Kidney capillary endothelial cell (primary cell): Measurements from ENCODE around the gene EXT2.

Experiments
- DNase-seq: peaks from one replicate; pipeline ENCODE4 v3.0.0-alpha.2; 2018; ENCODE audit warnings: low spot score

Gene EXT2

DNA sequence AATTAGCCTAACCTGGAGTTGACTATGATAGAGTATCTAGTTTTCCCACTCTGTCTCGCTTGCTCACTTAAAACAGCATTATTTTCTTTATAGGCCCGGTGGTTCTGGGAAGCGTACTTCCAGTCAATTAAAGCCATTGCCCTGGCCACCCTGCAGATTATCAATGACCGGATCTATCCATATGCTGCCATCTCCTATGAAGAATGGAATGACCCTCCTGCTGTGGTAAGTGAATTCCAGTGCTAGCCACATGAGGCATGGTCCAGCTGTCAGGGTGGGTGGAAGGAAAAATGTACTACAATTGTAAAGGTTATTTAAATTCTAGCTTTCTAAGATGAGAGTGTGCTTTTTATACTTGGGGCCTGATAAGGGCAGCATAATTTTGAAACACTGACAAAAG lies 76.0 kb downstream of the EXT2 start:
- DNase-seq = no peak

DNA sequence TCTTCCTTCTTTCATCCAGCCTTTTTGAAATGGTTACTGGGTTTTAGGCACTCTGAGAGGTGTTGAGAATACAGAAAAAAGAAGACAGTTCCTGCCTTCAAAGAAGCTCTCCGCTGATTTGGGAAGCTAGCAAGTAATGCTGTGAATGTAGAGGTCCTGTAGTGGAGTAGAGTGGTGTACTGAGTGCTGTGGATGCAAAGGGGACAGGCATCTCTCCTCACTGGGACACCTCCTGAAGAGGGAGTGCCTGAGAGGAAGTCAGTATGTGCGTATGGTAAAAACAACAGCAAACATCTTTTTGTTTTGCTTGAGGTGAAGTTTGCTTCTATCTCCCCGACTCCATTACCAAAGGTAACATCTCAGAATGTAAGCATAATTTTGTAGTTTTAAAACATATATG lies 77.5 kb downstream of the EXT2 start:
- no peak for DNase-seq

DNA sequence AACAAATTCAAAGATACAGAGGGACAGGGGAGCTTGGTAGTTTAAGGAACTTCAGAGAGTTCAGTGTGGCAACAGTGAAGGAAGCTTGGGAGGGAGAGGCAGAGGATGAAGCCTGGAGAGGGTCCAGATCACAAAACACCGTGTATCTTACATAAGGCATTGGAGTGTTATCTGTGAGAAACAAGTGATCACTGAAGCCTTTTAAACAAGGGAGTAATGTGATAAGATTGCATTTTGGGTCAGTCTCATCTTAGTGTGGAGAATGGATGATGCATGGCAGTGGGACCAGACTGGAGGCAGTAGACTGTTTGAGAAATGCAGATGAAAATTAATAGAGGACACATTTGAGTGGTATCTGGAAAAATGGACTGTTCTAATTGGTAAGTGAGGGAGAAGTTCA lies 79.4 kb downstream of the EXT2 start:
- no peak for DNase-seq

DNA sequence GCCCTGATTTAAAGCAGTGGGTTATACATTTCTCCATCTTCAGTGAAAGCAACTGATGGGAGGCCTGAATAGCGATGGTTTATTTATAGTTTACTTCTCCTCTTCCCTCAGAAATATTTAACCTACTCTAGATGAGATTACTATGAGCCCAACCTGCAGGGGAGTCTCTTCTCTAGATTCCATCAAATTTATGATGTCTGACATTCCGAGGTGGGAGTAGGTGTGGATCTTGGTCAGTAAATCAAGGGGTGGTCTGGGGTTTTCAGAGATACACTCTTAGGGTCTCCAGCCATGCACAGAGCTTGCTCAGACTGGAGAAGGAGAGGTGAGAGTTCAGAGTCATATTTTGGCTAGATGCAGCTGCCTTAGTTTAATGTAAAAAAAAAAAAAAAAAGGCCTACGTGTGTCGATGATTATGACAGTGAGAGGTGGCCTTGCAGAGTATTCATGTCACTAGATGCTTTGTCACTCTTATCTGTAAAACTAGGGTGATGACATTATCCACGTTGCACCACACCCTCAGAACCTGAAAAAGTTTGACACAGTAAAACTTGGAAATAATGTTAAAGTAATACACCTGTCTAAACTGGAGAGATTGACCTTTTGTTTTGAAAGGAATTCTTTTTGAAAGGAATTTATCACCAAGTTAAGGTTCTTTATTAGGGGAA lies 81.2 kb downstream of the EXT2 start:
- no peak for DNase-seq

DNA sequence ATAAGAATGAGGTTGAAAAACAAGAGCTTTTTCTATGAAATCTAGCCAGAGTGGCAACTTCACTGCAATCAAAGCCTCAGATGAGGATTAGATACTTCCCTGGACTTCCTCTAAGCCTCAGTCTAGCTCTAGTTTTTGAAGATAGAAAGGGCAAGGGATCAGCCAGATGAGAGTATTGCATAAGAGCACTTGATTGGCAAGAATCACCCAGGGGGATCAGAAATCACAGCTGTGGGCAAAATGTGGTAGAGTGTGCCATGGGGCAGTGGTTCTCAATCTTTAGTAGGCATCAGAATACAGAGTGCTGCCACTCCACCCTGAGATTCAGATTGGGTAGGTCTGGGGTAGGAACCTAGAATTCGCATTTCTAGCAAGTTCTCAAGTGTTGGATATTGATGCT lies 82.4 kb downstream of the EXT2 start:
- no peak for DNase-seq

DNA sequence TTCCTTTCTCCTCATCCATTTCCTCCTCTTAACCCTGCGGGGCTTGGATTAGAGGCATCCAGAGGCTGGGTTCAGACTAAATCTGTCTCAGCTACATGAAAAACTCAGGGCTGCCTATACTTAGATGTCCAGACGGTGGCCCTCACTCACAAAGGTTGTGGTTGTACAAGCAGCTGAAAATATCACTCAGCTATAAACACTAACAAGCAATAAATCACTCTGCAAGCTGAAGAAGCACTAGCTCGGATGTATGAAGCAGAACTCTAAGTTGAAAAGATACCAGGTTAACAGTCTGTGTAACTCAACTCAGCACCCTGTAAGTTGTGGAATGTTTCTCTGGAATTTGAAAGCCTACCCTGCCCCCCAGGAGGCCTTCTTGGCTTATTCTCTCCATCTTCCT lies 82.9 kb downstream of the EXT2 start:
- DNase-seq = no peak

DNA sequence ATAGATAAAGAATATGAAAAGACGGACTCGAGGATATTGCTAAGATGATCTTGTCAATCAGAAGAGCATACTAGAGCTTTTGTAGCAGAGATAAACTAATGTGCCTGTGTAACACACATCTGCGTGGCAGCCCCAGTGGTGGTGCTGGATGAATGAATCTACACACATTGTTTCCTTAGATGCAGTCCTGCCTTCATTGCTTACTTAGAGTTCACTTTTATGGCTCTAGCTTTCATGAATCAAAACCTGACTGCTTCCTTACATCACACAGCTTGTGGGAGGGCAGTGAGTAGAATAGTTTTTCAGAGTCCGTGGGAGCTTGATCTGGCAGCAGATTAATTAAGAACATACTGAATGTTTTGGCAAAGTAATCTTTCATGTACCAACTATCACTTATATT lies 83.7 kb downstream of the EXT2 start:
- DNase-seq = no peak

DNA sequence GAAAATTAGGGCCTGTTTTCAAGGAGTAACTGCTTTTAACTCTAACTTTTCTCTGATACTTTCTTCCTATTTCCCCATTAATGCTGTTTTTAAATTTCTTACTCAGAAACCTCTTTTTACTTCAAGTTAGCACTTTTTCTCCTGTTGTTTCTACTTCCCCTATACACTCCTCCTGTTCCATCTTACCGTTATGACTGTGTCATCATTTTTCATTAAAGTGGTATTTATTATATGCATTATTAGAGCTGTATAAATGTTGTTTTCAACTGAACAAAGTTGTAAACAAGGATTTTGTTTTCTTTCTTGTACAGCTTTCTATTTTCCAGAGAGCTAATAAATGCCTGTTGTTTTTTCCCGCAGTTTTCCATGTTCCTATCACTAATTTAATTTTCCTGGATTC lies 84.6 kb downstream of the EXT2 start:
- no peak for DNase-seq

DNA sequence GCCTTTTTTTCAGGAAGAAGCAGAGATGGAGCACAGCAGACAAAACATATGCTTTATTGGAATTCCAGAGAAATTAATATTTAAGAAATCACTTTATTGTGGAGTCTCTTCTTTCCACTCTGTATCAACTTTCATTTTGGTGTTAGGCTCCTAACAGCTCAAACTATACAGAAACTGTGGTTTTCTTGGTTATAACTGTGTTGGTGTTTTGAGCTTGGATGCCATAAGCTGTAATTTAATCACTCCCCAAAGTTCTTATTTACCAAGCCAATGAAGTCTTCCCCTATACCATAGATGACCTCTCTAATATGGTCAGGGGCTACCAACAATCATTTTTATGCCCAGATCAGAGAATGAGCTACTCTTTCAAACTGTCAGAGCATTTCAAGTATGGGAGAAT lies 90.0 kb downstream of the EXT2 start:
- no peak for DNase-seq

DNA sequence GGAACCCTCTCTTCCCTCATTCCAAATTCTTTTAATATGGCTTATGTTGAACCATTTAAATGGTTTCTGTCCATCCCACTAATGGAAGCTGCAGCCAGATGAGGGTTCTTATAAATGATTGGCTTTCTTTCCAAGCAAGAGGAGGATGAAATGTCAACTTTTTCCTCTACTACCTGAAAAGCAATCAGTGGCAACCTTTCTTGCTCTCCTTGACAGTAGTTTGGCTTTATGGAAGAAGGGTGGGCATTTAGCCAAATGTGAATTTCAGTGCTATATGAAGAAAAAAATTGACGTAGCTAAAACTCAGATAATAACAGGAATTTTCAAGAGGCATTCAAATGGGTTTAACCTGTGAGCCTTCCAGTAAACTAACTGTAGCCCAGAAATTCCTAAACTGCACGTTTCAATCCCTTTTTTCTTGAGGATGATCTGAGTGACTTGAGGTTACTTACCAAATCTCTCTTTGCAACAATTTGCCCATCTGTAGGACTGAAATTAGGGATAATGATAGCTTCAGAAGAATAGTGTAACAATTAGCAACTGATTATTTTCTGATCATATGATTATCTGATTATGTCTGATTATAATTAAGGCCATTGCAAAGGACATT lies 90.9 kb downstream of the EXT2 start:
- DNase-seq = no peak

DNA sequence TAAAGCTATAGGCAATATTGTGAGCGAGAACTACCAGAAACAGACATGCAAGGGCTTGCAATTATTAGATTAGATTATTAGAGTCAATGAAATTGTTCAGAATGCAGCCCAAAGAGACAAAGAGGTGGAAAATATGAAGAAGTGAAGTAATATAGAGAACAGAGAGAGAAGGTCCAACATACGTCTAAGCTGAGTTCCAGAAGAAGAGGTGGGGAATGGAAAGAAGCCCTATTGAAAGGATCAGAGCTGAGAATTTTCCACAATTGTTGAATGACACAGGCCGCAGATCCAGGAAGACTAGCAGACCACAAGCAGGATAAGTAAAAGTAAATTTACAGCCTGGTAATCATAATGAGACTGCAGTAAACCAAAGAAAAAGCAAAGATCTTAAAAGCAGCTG lies 93.2 kb downstream of the EXT2 start:
- no peak for DNase-seq

DNA sequence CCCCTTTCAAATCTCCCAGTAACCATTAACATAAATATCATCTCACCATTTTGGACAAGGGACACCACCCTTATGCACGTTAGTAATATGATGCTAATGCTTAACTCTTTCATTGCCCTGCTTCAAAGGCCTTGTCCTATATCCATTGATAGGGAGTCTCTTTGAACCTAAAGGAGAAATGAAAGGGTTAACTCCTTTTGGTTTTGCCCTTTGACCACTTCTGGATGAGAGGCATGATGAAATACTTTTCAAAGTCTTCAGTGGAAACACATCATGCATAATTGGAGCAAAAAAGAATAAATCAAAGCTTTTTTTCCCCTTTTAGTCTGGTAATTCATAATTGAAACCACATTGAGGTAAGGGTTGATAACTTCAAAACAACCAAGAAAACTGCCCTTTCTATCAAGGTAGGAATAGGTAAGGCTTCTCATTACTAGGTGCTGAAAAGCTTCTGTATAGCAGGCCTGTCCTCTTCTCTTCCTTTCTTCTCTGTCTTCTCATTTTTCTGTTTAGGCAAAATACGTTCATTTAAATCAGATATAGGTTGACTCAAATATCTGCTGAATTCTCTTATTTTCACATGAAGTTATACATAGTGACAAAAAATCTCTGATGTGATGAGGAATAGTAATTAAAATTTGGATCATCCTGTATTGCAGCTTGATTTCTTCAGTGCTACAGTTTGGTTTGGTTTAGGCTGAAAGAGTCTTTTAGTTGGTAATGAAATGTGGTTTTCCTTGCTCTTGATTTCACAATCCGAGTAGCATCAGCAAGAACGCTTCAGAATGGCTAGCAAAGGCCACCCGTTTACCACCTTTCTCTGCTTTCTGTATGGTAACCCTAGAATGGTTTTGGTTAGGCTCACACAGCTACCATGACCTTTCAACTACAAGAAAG lies 94.8 kb downstream of the EXT2 start:
- no peak for DNase-seq

DNA sequence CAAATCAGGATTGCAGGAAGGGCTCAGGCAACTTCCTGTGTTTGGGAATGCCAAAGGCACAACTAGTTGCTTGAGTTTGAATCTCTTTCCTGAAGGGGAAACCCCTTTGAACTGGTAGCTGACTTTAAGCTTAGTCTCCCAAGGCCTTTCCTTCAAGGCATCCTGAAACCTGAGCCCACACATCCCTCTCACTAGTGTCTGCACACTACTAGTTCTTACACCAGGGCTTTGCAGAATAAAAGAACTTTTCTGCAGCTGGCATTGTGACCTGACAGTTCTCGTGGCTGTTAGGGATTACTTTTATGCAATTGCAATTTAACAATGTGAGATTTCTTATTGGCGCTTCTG lies 95.4 kb downstream of the EXT2 start:
- DNase-seq = no peak

DNA sequence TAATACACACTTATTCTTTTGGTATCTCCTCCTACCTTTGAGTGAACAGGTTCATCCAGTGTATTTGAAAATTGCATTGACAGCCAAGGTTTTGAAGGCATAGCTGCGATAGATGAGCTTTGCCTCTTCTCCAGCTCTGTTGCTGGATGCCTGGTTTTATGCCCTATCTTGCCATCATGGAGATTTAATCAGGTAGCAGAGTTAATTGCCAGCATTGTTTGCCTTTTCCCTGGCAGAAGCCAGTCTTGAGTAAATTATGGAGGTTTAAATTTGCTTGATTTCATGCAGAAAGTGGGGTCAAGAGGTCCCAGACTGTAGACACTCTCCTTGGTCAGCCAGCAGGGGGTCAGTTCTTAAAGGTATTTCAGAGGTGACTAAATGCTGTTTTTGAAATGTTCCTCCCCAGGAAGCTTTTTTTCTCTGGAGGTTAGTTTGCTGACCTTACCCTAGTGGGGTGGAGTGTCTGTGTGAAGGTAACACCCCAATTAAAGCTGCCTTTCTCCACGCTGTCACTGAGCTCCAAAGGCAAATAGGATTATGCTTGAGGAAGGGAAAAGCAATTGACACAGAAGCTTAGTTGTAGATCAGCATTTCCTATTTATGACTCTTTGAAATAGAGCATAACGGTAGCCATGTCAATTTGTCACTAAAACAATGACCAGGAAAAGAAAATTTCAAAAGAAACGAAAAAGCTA lies 96.0 kb downstream of the EXT2 start:
- DNase-seq = no peak

DNA sequence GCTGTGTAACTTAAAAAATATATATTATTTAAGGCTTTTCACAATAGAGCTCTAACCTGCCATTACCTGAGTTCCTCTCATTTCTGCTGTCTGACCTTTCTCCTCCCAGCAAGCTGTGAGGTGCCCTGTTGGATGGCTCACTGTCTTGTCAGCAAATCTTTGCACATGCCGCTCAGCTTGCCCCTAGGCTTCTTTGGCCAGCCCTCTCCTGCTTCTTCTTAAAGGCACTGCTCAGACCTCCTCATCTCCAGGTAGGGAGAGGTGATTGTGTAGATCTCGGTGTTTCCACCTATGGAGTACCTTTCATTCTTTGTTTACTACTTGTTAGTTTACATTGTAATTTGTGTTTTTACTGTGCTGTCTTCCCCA lies 96.5 kb downstream of the EXT2 start:
- DNase-seq = no peak

DNA sequence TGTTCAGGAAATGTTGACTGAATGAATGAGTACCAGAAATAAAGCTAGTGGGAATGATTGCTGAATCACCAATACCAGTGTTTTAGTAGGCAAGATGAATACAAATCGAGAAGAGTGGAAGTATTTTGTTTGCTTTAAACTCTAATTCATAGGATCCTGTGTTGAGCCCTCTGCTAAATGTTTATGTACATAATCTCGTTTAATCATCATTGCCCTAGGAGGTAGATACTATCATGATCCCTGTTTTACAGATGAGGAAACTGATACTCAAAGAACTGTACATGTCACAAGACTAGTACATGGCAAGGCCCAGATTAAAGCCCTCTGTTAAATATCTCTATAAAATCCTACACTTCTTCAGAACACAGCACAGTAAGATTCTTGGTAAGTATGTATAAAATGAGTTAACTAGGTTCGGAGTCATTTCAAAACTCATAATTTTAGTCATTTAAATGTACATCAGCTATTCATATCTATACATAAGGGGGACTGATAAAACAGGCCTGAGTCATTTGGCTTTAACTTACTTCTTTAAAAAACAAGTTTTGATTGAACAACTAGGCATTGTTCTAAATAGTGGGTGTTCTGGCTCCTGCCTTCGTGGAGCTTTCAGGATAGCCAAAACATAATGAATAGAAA lies 97.1 kb downstream of the EXT2 start:
- DNase-seq = no peak

DNA sequence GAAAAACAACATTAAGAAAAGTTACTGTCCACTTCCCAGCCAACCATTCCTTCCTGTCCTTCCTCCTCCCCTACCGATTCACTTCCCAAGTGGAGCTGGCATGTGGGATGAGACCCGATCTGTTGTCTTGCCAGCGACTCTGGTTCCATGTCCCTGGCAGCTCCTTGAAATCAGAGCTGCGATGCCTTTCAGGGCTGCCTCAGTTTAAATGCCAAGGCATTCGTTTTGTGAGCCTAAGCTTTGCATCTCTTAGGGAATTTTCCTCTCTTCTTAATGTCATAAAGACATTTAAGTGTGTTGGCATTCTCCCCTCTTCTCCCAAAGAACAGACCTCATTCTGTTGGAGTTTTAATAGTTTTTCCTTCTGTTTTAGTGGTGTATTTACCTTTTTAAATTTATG lies 98.4 kb downstream of the EXT2 start:
- DNase-seq = no peak

DNA sequence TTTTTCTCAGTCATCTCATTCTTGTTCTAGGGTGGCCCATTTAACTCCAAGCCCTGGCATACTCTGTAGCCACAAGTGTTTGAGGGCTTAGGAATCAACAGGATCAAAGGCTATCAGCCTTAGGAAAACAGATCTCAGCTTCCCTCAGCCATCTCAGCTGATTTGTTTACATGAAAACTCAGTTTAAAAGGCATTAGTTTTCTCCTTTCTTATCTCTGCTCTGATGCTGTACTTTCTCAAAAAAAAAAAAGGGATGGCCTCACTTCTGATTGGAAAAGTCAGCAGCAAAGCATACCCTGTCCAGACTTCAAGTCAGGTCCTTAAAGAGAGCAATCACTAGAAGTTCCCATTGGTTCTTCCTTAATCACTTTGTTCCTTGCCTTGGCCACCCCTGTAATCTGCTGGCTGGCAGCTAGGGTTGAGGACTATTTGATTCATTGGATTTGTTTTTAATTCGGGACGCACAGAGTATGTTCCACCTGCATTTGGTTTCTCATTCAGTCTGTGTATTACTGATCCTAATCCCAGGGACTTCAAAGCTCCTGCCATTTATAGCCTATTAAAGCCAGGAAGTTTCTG lies 102.8 kb downstream of the EXT2 start:
- DNase-seq = no peak

DNA sequence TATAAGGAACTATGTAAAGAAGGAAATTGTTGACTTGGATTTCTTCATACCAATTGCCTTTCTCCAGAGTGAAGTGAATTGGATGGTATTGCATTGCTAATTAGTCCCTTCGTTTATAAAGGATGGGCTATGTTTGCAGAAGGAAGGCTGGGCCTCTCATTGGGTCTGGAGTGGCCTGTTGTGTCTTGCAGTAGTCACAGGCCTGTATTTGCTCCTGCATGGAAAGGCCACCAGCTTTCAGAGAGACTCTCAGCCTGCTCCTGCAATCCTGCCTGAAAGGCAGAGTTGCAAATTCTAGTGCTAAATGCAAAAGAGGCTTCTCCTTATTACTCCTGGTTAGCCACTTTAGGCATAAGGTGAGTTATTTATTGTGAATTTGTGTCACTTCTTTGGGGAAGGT lies 103.8 kb downstream of the EXT2 start:
- no peak for DNase-seq

DNA sequence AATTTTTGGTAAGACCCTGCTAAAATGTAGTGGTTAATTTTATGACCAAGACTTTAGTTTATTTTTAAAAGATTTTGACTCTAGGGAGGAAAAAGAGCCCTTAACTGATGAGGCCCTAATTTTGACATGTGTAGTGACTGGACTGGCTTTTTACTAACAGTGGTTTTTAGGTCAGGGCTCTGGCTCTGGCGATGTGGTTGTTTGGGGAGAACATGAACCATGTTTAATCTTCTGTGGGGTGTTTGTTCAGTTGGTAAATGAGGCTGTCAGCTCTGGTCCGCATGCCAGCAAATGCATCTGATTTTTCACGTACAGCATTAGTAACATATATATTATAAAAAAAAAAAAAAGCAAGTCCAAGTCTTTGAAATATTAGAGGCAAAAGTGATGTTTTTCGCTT lies 104.3 kb downstream of the EXT2 start:
- DNase-seq = no peak

DNA sequence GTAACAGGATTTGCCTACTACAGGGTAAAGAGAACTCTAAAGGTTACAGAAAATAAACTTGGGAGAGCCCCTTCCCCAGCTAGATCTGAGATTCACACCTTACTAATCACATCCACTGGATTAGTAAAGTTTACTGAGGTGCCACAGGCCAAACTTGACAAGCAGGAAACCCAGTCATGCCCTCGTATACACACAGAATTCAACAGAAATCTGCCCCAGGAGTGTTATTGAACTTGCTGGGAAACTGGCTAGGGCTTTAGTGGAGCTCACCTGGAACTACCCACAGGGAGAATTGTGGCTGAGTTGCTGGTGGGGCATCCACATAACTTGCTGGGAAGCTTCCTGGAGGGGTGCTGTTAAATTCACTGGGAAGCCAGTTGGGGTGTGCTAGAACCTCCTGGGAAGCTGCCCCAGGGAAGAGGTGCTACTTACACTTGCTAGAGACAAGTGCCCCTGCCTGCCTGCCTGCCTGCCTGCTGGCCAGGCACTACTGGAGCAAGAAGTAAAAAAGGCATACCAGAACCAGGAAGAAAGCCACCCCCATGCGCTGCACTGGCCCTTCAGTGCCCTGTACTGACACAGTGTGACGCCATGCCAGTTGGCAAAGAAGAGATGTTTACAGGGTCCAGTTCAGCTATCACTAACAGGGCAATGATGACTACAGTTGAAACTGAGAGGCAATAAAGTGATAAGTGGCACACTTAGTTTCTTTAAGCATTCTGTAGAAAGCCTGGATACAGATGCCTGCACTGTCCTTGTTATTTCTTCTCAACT lies 108.0 kb downstream of the EXT2 start:
- no peak for DNase-seq
